Left lung (tissue), 10 donors: ENCODE results near the gene LIMK1. TPM values are rescaled to one million over a fixed set of nuclear protein-coding genes. Genes with fewer than 3 reads are reported as not detected.

ENCODE experiments used
- ATAC-seq: fragments of 200-7000 bp; cut with Tn5 transposase; one replicate; pipeline ENCODE4 v1.9.1; 2020; ENCODE audit warnings: moderate library complexity
- DNase-seq, 4 donors: peaks; one replicate each; pipeline ENCODE4 v3.0.0-alpha.2; 2013 to 2020
- H3K27ac ChIP-seq, 2 donors: fragments of 200-600 bp; sonication (generic) in 1 of 2; one replicate each; pipeline versions ENCODE4 v1.5.0 to v1.8.0; 2020 to 2021
- H3K27me3 ChIP-seq, 2 donors: fragments of 200-600 bp; sonication (generic) in 1 of 2; one replicate each; pipeline versions ENCODE4 v1.5.0 to v1.8.0; 2020 to 2021
- H3K36me3 ChIP-seq, 2 donors: fragments of 200-600 bp; sonication (generic) in 1 of 2; one replicate each; pipeline versions ENCODE4 v1.5.0 to v1.8.0; 2020 to 2021
- H3K4me1 ChIP-seq, 2 donors: fragments of 200-600 bp; one replicate each; pipeline ENCODE4 v1.8.0; 2021
- H3K4me3 ChIP-seq, 2 donors: fragments of 200-600 bp; sonication (generic) in 1 of 2; one replicate each; pipeline versions ENCODE4 v1.5.0 to v1.8.0; 2020 to 2021; ENCODE audit warnings: mild to moderate bottlenecking in 1 of 2
- H3K9me3 ChIP-seq, 2 donors: fragments of 200-600 bp; sonication (generic) in 1 of 2; one replicate each; pipeline versions ENCODE4 v1.5.0 to v1.8.0; 2020 to 2021
- CTCF ChIP-seq, 2 donors: fragments of 200-600 bp; sonication (generic) in 1 of 2; IDR thresholded peaks; one replicate each; pipeline versions ENCODE4 v1.5.0 to v1.8.0; 2021; ENCODE audit warnings: antibody characterized with exemption in 2 of 2
- intact Hi-C, 2 donors: fragments of 100-400 bp; cut with DNase I; formaldehyde crosslinking; loops; one replicate each; pipeline versions ENCODE4 v1.11.2 to v1.14.2; 2022
- polyA plus RNA-seq, 6 donors: library from polyadenylated mRNA; unstranded; fragments of 120-200 nt; gene quantifications; one replicate each; pipeline ENCODE4 v1.2.1, GENCODE V29; 2013; ENCODE audit not compliant: insufficient read length in 6 of 6
- total RNA-seq, 2 donors: library from RNA; stranded (reverse); fragmentation: NEBNext Ultra II Directional; extraction: Animal tissue kit (Norgen Biotek cat#: 25700); gene quantifications; one replicate each; pipeline ENCODE4 v1.2.1, GENCODE V29; 2021
- donor health status: DM: no; HTN: yes; CAD: no.
- donor health status: DM: no; HTN: no; CAD: no.

The LIMK1 gene
- total and polyA plus RNA-seq, 8 donors = 17.4 to 47.2 (median 25.1) TPM

DNA sequence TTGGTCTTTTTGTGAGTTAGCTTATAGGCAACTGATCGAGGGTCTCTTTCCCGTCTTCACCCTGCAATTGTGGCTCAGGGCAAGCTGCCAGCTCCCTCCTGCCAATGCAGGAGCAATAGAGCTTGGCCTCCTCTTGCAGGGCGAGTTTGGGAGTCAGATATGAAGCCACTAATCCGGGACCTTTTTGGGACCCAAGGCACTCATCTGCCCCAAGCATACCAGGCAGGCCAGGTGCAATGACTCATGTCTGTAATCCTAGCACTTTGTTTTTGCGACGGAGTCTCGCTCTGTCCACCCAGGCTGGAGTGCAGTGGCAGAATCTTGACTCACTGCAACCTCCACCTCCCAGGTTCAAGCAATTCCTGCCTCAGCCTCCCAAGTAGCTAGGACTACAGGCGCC lies 21.1 kb downstream of the LIMK1 start:
- intact Hi-C loops = no loop called here
- Histone ChIP-seq H3K9me3 (no peaks in the 10 kb centered on the region), H3K27me3 (no peaks in the 10 kb centered on the region), H3K4me1 (no peaks in the 10 kb centered on the region), H3K27ac (no peak overlapping the region), H3K4me3 (no peak overlapping the region), H3K36me3 (peaks cover 0 to 100% of the 10 kb centered on the region in 2 donors)
- no peak for ATAC-seq
- no peak for TF ChIP-seq CTCF (IDR thresholded peaks at IDR 0.05)
- no peak for DNase-seq

GRCh38 chr7:74105992-74106391 lies 22.4 kb downstream of the LIMK1 start:
- Histone ChIP-seq H3K27ac (no peak overlapping the region), H3K4me3 (no peak overlapping the region), H3K27me3 (no peaks in the 10 kb centered on the region), H3K36me3 (peaks cover 0 to 100% of the 10 kb centered on the region in 2 donors), H3K4me1 (no peaks in the 10 kb centered on the region), H3K9me3 (no peaks in the 10 kb centered on the region)
- no peak for DNase-seq
- ATAC-seq = no peak
- no peak for TF ChIP-seq CTCF (IDR thresholded peaks at IDR 0.05)
- intact Hi-C loops = no loop called here

- ATAC-seq (no peak), DNase-seq (no peak)
Measured at GRCh38 chr7:74106846-74107245, 23.2 kb downstream of the LIMK1 start.

DNA sequence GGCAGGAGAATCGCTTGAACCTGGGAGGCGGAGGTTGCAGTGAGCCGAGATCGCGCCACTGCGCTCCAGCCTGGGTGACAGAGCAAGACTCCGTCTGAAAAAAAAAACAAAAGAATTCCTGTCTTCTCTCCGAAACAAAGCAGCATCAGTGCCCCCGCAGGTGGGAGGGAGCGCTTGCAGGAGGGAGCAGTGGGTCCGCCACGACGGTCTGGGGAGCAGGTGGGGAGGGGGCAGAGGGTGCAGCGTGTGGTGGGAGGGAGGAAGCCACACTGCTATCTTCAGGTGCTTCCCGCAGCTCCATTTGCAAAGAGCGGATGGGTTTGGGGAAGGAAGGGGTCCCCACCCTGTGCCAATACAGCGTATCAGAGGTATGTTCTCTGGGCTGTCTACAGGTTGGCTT lies 31.7 kb downstream of the LIMK1 start:
- intact Hi-C loops = no loop called here
- no peak for TF ChIP-seq CTCF (IDR thresholded peaks at IDR 0.05)
- Histone ChIP-seq H3K9me3 (no peaks in the 10 kb centered on the region), H3K36me3 (peaks cover 0 to 90% of the 10 kb centered on the region in 2 donors), H3K27ac (no peak overlapping the region), H3K4me3 (no peak overlapping the region), H3K27me3 (no peaks in the 10 kb centered on the region), H3K4me1 (no peaks in the 10 kb centered on the region)
- no peak for DNase-seq
- ATAC-seq = no peak

More at GRCh38 chr7:74106846-74107245, 23.2 kb downstream of the LIMK1 start:
- H3K9me3 ChIP-seq = no peaks in the 10 kb centered on the region
- no peak for TF ChIP-seq CTCF (IDR thresholded peaks at IDR 0.05)
- no peak overlapping the region for H3K4me3 ChIP-seq
- H3K4me1 ChIP-seq = no peaks in the 10 kb centered on the region
- no peak overlapping the region for H3K27ac ChIP-seq
- H3K27me3 ChIP-seq = no peaks in the 10 kb centered on the region
- intact Hi-C loops = no loop called here
- H3K36me3 ChIP-seq = peaks cover 0 to 100% of the 10 kb centered on the region in 2 donors

DNA sequence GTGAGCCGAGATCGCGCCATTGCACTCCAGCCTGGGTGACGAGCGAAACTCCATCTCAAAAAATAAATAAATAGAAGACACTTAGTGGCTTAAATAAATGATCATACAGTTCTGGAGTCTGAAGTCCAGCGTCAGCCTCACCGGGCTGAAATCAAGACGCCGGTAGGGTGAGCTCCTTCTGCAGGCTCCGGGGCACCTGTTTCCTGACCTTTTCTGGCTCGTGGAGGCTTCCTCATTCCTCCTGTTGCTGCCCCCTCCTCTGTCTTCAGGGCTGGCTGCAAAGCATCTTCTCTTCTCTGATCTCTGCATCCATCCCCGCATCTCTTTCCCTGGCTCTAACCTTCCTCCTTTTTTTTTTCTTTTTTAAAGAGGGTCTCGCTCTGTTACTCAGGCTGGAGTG lies 32.8 kb downstream of the LIMK1 start:
- TF ChIP-seq CTCF (IDR thresholded peaks at IDR 0.05) = no peak
- Histone ChIP-seq H3K4me3 (no peak overlapping the region), H3K27me3 (no peaks in the 10 kb centered on the region), H3K36me3 (peaks cover 0 to 90% of the 10 kb centered on the region in 2 donors), H3K4me1 (no peaks in the 10 kb centered on the region), H3K9me3 (no peaks in the 10 kb centered on the region), H3K27ac (no peak overlapping the region)
- intact Hi-C loops = no loop called here
- ATAC-seq (no peak), DNase-seq (no peak)
